HG03575 (cell line): ENCODE results near the gene SKIC2.
"Not testable (repeated sequence)": the region's sequence is repeated elsewhere in the genome, so short reads cannot be mapped to it uniquely, and the experiment has no call there.

Experiments used
- ATAC-seq: cut with Tn5 transposase; IDR thresholded peaks from one replicate; pipeline ENCODE4 v1.9.1; 2021; ENCODE audit not compliant: unreplicated experiment, insufficient number of reproducible peaks, low FRiP score; ENCODE audit errors: extremely low read depth

SKIC2 gene

DNA sequence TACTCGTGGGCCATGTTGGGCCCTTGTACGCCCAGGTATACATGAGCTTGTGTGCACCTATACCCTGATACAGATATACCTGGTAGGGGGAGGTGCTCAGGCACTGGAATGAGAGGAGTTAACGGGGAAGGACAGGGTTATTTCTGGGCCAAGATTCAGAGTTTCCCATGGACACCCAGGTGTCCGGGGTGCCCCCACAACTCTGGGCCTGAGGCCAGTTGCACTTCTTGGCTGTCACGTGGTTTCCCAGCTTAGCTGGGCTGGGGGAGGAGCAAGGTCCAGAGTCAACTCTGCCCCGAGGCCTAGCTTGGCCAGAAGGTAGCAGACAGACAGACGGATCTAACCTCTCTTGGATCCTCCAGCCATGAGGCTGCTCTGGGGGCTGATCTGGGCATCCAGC lies 22.8 kb downstream of the SKIC2 start, which contains the start of gene C4A:
Gene C4A, plus strand, starts transcription at position 314 of the 400 bp plus-strand sequence. Its CDS starts 51 bp downstream, at position 365.
- ATAC-seq = not testable (repeated sequence)

DNA sequence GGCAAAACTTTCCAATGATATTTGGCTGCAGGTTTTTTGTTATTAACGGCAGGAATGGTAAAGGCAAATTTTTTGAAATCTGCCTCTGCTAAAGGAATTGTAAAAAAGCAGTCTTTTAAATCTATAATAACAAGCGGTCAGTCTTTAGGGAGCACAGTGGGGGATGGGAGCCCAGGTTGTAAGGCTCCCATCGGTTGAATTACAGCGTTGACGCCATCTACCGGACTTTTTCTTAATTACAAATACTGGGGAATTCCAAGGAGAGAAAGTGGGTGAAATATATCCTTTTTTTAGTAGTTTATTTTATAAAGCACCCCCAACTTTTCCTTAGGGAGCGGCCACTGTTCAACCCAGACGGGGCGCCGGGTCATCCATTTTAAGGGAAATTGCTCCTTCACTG lies 30.4 kb downstream of the SKIC2 start:
- ATAC-seq = not testable (repeated sequence)

DNA sequence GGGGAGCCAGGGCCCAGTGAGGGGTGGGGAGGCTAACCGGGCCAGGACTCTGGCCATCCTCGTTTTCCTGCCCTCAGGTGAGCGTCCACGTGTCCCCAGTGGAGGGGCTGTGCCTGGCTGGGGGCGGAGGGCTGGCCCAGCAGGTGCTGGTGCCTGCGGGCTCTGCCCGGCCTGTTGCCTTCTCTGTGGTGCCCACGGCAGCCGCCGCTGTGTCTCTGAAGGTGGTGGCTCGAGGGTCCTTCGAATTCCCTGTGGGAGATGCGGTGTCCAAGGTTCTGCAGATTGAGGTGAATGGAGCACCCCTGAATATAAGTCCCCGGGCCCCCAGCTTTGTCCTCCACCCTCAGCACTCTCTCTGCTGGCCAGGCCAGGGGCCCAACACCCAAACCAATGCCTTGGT lies 35.4 kb downstream of the SKIC2 start:
- not testable (repeated sequence) for ATAC-seq

- not testable (repeated sequence) for ATAC-seq
These were observed 37.4 kb downstream of the SKIC2 start for GRCh38 chr6:31996385-31996784.

DNA sequence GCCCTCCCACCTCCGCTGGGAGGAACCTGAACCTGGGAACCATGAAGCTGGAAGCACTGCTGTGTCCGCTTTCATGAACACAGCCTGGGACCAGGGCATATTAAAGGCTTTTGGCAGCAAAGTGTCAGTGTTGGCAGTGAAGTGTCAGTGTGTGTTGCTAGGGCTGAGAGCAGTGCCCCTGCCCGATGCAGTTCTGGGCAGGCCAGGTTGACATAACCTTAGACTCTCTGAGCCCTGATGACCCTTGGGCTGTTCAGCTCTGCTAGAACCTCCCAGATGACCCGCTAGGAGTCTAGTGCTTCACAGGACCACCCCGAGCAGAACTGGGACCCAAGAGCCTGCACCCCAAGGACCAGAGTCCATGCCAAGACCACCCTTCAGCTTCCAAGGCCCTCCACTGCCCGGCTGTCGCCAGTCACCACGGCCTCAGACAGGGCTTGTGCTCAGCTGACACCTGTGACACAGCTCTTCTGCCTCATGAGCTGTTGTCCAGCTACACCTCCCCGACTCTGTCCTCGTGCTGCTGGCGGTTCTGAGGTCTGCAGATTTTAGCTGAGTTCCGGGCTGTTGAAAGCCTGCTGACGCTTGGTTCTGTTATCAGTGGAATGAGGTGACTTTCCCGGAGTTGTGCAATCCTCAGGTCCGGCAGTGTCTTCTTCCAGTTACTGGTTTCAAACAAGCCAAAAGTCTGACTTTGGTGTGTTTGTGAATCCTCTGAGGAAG lies 43.7 kb downstream of the SKIC2 start:
- not testable (repeated sequence) for ATAC-seq

DNA sequence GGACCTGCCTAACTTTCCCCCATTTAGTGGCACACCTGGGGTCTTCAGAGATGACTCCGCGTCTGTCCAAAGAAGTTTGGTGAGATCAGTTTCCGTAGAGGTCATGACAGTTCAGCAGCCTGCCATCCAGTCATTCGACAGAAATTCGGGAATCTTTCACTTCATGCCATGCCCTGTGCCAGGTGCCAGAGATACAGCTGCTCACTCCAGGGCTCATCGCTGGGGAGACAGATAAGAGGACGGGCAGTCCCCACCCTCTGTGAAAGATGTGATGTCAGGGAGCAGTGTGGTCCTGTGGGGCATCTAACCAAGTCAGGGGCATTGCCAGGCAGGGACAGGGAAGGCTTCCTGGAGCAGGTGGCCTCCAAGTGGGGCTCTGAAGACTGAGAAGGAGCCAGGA lies 44.3 kb downstream of the SKIC2 start:
- not testable (repeated sequence) for ATAC-seq

DNA sequence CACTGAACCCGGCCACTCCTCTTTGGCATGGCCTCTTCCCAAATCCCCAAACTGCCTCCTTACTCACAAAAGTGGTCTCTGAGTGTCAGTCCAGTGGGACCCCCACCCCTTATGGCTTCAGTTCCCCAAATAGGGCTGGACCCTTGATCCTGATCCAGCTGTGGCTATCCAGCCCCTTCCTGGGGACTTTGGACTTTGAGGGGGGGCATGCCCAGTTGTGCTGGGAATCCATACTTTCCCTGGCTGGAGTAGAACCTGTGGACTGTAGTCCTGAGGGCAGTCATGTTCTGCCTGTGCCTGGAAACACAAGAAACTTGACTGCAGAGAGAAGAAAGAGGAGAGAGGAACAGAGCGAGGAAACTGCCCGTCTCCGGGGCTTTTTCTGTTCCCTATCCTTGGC lies 45.4 kb downstream of the SKIC2 start:
- not testable (repeated sequence) for ATAC-seq

DNA sequence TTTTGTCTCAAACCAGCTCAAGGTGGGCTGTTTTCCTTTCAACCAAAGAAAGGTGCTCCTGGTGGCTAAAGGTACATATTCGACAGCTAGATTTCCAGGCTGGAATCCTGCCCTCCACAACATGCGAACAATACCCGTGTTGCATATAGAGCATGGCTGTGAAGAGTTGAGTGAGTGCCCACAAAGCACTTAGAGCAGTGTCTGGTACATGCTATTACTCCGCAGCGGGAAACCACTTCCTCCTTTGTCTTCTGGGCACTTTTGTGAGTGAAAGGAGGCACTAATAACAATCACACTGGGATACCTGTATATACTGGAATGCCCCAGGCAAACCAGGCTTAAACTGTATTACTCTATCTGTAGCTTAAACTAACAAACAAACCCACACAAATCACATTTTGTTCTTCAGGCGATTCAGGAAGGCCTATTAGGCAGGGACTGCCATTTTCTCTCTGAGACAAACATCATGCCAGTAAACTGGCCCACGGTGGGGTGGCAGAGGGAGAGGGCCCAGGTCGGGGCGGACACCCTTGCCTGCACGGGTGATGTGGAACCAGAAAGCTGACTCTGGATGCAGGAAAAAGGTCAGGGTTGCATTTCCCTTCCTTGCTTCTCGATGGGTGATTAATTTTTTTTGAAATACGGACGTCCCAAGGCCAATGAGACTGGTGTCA lies 46.0 kb downstream of the SKIC2 start:
- ATAC-seq = not testable (repeated sequence)

- ATAC-seq = not testable (repeated sequence)
These were observed 46.5 kb downstream of the SKIC2 start for GRCh38 chr6:32005538-32005880.

DNA sequence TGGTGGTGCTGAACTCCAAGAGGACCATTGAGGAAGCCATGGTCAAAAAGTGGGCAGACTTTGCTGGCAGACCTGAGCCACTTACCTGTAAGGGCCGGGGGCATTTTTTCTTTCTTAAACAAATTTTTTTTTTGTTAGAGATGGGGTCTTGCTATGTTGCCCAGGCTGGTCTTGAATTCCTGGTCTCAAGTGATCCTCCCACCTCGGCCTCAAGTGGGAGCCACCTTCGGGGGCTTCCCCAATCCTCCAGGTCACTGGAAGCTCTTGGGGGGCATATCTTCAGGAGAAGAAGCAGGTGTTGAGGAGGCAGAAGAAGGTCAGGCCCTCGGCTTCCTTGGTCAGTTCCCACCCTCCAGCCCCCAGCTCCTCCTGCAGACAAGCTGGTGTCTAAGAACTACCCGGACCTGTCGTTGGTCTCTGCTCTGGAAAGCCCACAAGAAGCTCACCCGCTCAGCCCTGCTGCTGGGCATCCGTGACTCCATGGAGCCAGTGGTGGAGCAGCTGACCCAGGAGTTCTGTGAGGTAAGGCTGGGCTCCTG lies 47.1 kb downstream of the SKIC2 start:
- not testable (repeated sequence) for ATAC-seq

DNA sequence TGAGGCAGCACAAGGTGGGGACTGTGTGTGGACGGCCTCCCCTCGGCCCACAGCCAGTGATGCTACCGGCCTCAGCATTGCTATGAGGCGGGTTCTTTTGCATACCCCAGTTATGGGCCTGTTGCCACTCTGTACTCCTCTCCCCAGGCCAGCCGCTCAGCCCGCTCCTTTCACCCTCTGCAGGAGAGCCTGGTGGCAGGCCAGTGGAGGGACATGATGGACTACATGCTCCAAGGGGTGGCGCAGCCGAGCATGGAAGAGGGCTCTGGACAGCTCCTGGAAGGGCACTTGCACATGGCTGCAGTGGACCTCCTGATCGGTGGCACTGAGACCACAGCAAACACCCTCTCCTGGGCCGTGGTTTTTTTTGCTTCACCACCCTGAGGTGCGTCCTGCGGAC lies 48.1 kb downstream of the SKIC2 start:
- not testable (repeated sequence) for ATAC-seq

GRCh38 chr6:32008037-32008436 lies 49.1 kb downstream of the SKIC2 start:
- not testable (repeated sequence) for ATAC-seq

GRCh38 chr6:32008616-32009015 lies 49.6 kb downstream of the SKIC2 start:
- ATAC-seq = not testable (repeated sequence)

DNA sequence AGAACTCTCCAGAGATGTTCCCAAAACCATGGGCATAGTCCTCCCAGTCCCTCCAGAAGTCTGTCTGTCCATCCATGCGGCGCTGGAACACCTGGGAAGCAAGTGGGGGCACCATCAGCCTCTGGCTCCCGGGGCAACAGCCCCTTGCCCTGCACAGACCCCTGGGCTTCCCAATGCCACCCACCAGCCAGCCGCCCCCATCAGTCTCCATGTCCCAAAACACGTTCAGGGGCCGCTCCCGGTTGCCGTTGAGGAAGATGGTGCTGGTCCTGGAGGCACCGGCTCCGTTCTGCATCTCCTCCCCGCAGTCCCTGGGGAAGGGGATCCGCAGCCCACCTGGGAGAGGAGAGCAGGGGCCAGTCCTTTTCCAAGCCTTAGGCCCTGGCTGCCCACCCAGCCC lies 50.6 kb downstream of the SKIC2 start:
- not testable (repeated sequence) for ATAC-seq

DNA sequence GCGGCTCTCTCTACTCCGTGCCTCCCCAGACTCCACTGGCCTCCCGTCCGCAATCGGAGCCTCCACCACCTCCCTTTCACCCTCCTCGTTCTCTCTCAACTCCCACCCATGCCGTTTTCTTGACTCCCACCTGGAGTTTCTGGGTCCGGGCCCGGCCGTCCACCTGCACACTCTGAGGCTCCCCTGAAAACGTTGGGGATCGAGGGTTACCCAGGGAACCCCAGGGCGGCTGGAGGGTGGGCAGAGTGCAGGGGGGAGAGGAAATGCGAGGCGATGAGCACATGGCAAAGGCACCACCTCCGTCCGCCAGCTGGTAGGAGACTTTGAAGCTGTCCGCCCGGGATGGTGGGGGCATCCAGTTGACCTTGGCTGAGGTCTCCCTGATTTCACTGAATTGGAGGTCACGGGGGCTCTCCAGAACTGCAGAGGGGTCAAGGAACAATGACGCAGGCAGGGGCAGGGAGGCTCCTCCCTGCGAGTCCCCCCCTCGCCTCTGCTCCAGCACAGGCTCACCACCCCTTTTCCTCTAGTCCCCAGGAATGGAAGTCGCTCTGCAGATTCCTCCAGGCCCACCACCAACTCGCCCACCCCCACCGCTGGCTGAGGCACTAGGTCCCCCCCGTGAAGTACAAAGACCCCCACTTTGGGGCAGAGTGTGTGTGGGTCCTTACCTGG lies 52.0 kb downstream of the SKIC2 start:
- ATAC-seq = not testable (repeated sequence)

GRCh38 chr6:32012941-32013617 lies 54.1 kb downstream of the SKIC2 start:
- not testable (repeated sequence) for ATAC-seq

- ATAC-seq = not testable (repeated sequence)
These were observed 54.8 kb downstream of the SKIC2 start for GRCh38 chr6:32013738-32014137.

- not testable (repeated sequence) for ATAC-seq
These were observed 55.6 kb downstream of the SKIC2 start, which contains the start of gene C4B for GRCh38 chr6:32014547-32014946. Gene C4B, plus strand, starts transcription at chr6:32014795. Its CDS starts 51 bp downstream, at chr6:32014846.
